ENCODE results near the gene COG4.
"Not testable (repeated sequence)": the region's sequence is repeated elsewhere in the genome, so short reads cannot be mapped to it uniquely, and the experiment has no call there.

COG4 gene

DNA sequence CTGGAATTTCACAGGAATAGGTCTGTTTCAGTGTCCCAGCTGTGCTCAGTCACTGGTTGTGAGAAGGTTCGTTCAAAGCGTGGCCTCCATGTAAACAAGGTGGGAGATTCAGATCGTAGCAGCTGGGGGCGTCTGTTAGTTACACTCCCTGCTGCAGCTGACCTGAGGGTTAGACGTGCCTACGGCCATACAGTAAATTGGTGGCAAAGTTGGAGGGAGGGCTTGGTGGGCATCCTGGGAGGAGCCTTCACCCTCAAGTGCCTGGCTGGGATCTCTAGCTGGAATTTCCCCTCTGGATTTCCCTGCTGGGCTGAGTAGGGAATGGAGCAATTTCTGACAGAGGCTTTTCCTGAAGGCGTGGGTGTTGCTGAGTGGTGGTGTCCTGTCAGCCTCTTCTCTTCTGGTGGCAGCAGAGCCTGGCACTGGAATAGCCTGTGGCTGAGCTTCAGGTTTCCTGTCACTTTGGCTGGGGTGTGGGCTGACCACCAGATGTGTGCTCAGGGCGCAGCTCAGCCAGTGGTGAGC, 62.6 kb downstream of the COG4 start:
- Mint-ChIP-seq H3K27ac (no peak overlapping the region), H3K36me3 (peaks cover 6% of the 10 kb centered on the region), H3K4me1 (peaks cover 11% of the 10 kb centered on the region), H3K4me3 (no peak overlapping the region), H3K9me3 (no peaks in the 10 kb centered on the region)
- no peak for ATAC-seq
- no peak for DNase-seq (ENCODE audit: low spot score in 2 of 2)

DNA sequence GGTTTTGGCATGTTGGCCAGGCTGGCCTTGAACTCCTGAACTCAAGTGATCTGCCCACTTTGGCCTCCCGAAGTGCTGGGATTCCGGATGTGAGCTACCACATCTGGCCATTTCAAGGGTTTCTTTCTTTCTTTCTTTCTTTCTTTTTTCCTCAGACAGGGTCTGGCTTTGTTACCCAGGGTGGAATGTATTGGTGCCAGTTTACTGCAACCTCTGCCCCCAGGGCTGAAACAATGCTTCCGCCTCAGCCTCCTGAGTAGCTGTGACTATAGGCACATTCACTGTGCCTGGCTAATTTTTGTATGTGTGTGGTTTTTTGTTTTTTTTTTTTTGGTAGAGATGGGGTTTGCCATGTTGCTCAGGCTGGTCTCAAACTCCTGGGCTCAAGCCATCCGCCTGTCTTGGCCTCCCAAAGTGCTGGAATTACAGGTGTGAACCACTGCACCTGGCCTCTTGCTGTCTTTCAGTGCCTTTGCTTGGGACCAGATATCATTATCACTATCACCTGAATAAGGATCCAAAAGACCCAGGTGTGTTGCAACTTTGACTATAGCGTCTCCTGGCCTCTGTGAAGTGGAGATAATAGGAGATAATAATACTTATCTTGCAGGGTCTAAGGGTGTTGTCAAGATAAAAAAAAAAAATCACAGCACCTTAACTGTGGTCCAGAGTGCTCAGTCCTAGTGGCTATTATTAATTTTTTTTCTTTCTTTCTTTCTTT, 65.7 kb downstream of the COG4 start:
- H3K27ac Mint-ChIP-seq: no peak overlapping the region
- H3K36me3 Mint-ChIP-seq: no peaks in the 10 kb centered on the region
- H3K4me3 Mint-ChIP-seq: no peak overlapping the region
- ATAC-seq (no peak), DNase-seq (ENCODE audit: low spot score in 2 of 2) (no peak)
- H3K9me3 Mint-ChIP-seq: no peaks in the 10 kb centered on the region
- peaks cover 18% of the 10 kb centered on the region for H3K4me1 Mint-ChIP-seq

DNA sequence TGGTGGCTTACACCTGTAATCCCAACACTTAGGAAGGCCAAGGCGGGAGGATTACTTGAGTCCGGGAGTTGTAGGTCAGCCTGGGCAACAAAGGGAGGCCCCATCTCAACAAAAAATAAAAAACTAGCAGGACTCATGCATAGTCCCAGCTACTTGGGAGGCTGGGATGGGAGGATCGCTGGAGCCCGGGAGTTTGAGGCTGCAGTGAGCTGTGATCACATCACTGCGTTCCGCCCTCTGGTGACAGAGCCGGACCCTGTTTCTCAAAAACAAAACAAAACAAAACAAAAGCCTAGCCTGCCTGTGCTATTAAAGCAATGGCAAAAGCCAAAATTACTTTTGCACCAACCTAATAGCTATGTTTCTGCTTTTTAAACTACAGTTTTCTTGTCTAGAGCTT, 67.4 kb downstream of the COG4 start:
- peaks cover 15% of the 10 kb centered on the region for H3K4me1 Mint-ChIP-seq
- H3K36me3 Mint-ChIP-seq: no peaks in the 10 kb centered on the region
- no peaks in the 10 kb centered on the region for H3K9me3 Mint-ChIP-seq
- no peak for DNase-seq (ENCODE audit: low spot score in 2 of 2)
- peak overlapping the region; percentile 81 for H3K4me3 Mint-ChIP-seq
- H3K27ac Mint-ChIP-seq: no peak overlapping the region
- no peak for ATAC-seq

DNA sequence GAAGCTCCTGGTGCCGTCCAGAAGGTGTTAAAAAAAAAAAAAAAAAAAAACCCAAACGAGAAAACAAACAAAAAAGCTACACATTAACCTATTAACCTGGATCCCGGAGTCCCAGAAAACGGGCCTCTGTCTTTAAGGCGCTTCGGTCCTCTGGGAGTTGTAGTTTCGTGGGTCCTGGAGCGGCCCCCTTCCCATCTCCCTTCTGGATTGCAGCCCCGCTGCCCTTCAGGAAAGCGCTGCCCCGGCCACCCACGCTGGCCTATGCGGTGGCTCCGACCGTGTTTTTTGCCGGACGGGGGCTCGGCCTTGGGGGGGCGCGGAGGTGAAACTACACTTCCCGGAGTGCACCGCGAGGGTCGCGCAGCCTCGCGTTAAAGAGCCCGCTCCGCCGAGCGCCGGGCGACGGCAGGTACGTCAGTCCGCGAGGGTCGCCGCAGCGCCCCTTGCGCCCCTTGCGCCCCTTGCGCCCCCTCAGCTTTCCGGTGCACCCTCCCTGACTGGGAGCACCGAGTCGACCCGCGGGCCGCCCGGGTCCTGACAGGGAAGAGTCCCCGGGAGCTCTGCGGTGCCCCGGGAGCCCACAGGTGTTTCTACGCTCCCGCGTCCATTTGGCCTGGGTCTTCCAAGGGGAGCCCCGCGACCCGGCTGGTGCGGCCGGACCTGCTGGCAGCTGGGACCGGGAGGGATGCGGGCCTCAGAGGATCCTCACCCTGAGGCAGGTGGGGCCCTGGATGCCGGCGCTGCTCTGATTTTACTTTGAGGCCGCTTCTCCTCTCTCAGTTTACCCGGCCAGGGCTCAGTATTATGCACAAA, 68.9 kb downstream of the COG4 start, which contains the start of gene FCSK:
Gene FCSK, plus strand, starts transcription at position 374 of the 813 bp plus-strand sequence. CDS start 8,596 bp downstream, outside the sequence.
- H3K4me1 Mint-ChIP-seq: peaks cover 13% of the 10 kb centered on the region
- no peaks in the 10 kb centered on the region for H3K9me3 Mint-ChIP-seq
- peak within 1 kb of the TSS; percentile 94 for H3K27ac Mint-ChIP-seq
- ATAC-seq: peak; percentile 94
- H3K36me3 Mint-ChIP-seq: no peaks in the 10 kb centered on the region
- H3K4me3 Mint-ChIP-seq: peak within 1 kb of the TSS; percentile 81
- DNase-seq (ENCODE audit: low spot score in 2 of 2): peak; percentile 68 to 91

DNA sequence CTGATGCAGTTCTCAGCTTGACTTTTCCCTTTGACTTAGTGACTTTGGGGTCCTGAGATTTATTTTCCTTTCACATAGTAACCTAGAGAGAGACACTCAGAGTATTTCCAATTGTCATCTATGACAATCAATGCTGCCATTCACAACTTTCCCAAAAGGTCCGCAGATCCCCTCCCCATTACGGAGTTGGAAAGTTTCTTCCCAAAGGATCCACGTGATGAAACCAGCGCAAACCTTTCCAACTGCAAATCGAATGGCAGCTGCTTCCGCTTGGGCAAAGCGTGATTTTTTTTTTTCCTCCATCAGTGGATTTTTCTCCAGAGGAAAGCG, 69.5 kb downstream of the COG4 start:
- Mint-ChIP-seq H3K36me3 (no peaks in the 10 kb centered on the region), H3K4me3 (peak overlapping the region; percentile 81), H3K9me3 (no peaks in the 10 kb centered on the region), H3K4me1 (peaks cover 13% of the 10 kb centered on the region), H3K27ac (peak overlapping the region; percentile 94)
- DNase-seq (ENCODE audit: low spot score in 2 of 2) (no peak), ATAC-seq (no peak)

DNA sequence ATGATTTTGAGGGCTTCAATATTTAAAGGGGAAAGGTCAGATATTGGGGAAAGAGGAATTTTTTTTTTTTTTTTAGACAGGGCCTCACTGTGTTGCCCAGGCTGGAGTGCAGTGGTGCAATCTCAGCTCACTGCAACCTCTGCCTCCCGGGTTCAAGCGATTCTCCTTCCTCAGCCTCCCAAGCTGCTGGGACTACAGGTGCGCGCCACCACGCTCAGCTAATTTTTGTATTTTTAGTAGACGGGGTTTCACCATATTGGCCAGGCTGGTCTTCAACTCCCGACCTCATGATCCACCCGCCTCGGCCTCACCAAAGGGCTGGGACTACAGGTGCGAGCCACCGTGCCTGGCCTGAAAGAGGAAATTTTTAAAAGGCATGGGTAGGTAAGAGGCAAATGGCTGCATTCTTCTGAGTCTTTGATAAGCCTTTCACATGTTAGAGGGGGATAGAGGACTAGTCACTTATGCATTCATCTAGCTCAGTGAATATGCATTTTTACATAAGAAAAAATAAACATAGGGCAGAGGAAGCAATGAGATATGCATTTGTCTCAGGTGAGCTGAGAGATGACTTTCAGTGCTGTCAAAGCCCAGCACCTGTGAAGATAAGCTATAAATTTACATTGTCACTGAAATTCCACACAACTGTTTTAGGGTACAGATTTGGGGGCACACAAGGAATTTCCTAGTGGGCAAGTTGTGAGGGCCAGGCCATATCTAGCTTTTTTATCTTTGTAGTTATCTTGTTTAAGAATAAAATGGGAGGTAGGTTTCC, 70.0 kb downstream of the COG4 start:
- Mint-ChIP-seq H3K36me3 (no peaks in the 10 kb centered on the region), H3K9me3 (no peaks in the 10 kb centered on the region), H3K27ac (peak overlapping the region; percentile 94), H3K4me3 (peak overlapping the region; percentile 81), H3K4me1 (peaks cover 13% of the 10 kb centered on the region)
- DNase-seq (ENCODE audit: low spot score in 2 of 2): no peak
- no peak for ATAC-seq

DNA sequence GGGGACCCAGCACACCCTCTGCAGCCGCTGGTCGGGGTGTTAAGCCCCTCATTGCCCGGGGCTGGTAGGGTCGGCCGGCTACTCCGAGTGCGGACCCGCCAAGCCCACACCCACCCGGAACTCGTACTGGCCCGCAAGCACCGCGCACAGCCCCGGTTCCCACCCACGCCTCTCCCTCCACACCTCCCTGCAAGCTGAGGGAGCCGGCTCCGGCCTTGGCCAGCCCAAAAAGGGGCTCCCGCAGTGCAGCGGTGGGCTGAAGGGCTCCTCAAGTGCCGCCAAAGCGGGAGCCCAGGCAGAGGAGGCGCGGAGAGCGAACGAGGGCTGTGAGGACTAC, 72.4 kb downstream of the COG4 start:
- not testable (repeated sequence) for H3K9me3 Mint-ChIP-seq; DNase-seq (ENCODE audit: low spot score in 2 of 2); H3K4me1 Mint-ChIP-seq; ATAC-seq; H3K36me3 Mint-ChIP-seq; H3K4me3 Mint-ChIP-seq; H3K27ac Mint-ChIP-seq

DNA sequence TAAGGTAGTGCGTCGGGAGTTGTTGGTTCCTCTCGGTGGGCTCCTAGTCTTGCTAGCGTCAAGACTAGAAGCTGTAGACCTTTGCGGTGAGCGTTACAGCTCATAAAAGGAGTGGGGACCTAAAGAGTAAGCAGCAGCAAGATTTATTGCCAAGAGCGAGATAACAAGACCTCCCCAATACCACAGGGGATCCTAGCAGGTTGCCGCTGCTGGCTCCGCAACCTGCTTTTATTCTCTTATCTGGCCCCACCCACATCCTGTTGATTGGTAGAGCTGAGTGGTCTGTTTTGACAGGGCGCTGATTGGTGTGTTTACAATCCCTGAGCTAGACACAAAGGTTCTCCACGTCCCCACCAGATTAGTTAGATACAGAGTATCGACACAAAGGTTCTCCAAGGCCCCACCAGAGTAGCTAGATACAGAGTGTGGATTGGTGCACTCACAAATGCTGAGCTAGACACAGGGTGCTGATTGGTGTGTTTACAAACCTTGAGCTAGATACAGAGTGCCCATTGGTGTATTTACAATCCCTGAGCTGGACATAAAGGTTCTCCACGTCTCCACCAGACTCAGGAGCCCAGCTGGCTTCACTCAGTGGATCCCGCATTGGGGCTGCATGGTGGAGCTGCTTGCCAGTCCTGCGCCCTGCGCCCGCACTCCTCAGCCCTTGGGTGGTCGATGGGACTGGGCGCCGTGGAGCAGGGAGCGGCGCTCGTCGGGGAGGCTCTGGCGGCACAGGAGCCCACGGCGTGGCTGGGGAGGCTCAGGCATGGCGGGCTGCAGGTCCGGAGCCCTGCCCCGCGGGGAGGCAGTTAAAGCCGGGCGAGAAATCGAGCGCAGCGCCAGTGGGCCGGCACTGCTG, 73.0 kb downstream of the COG4 start:
- not testable (repeated sequence) for H3K9me3 Mint-ChIP-seq; H3K4me1 Mint-ChIP-seq; ATAC-seq; H3K36me3 Mint-ChIP-seq; H3K4me3 Mint-ChIP-seq; H3K27ac Mint-ChIP-seq; DNase-seq (ENCODE audit: low spot score in 2 of 2)

DNA sequence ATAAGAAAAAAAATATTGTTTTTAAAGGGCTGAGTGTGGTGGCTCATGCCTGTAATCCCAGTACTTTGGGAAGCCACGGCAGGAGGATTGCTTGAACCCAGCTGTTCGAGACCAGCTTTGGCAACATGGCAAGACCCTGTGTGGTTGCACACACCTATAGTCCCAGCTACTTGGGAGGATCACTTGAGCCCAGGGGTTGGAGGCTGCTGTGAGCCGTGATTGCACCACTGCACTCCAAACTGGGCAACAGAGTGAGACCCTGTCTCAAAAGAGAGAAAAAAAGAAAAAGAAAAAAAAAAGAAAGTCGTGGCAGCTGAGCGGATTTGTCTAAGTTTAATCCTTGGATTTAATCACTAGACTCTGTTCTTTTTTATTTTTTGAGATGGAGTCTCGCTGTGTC, 75.3 kb downstream of the COG4 start:
- no peak overlapping the region for H3K4me3 Mint-ChIP-seq
- no peaks in the 10 kb centered on the region for H3K9me3 Mint-ChIP-seq
- H3K4me1 Mint-ChIP-seq: no peaks in the 10 kb centered on the region
- no peak for ATAC-seq
- no peak for DNase-seq (ENCODE audit: low spot score in 2 of 2)
- H3K27ac Mint-ChIP-seq: no peak overlapping the region
- no peaks in the 10 kb centered on the region for H3K36me3 Mint-ChIP-seq

DNA sequence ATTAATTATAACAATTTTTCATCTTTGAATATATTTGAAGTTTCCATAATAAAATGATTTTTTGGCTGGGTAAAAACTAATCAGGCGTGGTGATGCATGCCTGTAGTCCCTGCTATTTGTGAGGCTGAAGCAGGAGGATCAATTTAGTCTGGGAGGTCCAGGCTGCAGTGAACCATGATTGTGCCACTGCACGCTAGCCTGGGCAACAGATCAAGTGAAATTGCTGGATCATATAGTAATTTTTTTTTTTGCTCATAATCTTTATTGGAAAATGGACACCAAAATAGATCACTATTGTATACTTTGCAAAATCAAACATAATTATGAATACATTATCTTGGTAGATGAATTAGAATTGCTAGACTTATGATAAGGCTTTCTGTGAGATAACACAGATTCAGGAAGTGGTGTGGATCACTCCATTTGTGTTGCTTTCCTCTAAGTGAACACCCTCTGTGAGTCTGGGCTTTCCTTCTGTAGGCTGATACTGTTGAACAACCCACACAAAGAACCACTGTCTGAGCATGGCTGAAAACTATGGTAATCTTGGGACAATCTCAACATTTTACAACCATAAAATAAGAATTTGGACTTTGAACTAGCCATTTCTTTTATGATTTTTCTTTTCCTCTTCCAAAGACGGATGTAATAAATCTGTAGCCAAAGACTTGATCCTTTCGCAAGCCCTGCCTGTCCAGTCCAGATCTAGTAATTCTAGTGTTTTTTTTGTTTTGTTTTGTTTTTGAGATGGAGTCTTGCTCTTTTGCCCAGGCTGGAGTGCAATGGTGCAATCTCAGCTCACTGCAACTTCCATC, 78.9 kb downstream of the COG4 start:
- ATAC-seq (no peak), DNase-seq (ENCODE audit: low spot score in 2 of 2) (no peak)
- Mint-ChIP-seq H3K4me3 (no peak overlapping the region), H3K36me3 (no peaks in the 10 kb centered on the region), H3K4me1 (peaks cover 1% of the 10 kb centered on the region), H3K9me3 (no peaks in the 10 kb centered on the region), H3K27ac (no peak overlapping the region)

DNA sequence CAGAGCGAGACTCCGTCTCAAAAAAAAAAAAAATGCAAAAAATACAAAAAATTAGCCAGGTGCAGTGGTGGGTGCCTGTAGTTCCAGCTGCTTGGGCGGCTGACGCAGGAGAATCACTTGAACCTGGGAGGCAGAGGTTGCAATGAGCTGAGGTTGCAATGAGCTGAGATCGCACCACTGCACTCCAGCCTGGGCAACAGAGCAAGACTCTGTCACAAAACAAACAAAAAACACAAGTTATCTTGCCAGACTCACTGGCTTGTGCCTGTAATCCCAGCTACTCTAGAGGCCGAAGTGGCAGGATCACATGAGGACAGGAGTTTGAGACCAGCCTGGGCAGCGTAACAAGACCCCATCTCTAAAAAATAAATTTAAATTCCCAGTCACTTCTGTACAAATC, 81.0 kb downstream of the COG4 start:
- DNase-seq (ENCODE audit: low spot score in 2 of 2): no peak
- Mint-ChIP-seq H3K9me3 (no peaks in the 10 kb centered on the region), H3K27ac (no peak overlapping the region)

DNA sequence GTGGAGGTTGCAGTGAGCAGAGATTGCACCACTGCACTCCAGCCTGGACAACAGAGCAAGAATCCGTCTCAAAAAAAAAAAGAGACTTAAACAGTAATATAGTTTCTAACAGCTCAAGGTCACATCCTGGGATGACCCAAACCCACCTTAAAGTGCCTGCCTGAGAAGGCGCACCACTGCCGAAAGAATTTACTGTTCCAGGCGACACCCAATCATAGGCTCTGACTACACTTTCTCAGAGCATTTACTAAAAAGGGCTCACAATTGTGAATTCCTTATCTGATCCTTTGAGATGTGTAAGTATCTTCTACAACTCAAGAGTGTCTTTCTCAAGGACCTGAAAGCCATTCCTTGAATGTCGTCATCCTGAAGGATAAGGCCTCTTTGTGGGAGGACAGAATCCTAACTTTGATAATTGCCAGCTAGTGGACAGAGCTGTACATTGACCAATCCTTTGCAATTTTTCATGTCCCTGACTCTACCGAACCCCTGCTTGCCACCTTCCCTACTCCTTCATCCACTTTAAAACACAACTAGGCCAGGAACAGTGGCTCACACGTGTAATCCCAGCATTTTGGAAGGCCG, 81.9 kb downstream of the COG4 start:
- no peak for DNase-seq (ENCODE audit: low spot score in 2 of 2)
- Mint-ChIP-seq H3K4me3 (no peak overlapping the region), H3K9me3 (no peaks in the 10 kb centered on the region), H3K36me3 (peaks cover 10% of the 10 kb centered on the region), H3K4me1 (peaks cover 26% of the 10 kb centered on the region), H3K27ac (no peak overlapping the region)
- no peak for ATAC-seq

More for the DNA sequence above, 81.0 kb downstream of the COG4 start:
- H3K36me3 Mint-ChIP-seq: peaks cover 10% of the 10 kb centered on the region
- no peak overlapping the region for H3K4me3 Mint-ChIP-seq
- no peak for ATAC-seq
- peaks cover 17% of the 10 kb centered on the region for H3K4me1 Mint-ChIP-seq

DNA sequence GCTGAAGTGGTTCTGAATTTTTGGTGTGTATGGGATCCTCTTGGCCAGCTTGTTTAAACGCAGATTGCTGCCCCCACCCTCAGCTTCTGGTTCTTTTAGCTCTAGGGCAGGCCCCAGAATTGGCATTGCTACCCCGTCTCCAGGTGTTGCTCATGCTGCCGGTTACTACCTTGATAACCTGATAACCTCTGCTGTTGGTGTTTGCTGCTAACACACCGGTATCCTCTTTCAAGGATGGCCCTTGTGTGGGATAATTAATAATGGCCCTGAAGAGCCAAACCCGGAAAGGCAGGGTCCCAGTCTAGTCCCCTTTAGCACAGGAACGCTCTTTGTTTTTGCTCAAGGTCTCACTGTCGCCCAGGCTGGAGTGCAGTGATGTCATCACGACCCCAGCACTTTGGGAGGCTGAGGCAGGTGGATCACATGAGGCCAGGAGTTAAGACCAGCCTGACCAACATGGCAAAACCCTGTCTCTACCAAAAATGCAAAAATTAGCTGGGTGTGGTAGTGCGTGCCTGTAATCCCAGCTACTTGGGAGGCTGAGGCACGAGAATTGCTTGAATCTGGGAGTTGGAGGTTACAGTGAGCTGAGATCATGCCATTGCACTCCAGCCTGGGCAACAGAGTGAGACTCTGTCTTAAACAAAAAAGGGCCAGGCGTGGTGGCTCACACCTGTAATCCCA, 83.2 kb downstream of the COG4 start:
- Mint-ChIP-seq H3K36me3 (peaks cover 10% of the 10 kb centered on the region), H3K4me3 (peak overlapping the region; percentile 100), H3K4me1 (peaks cover 28% of the 10 kb centered on the region), H3K27ac (peak overlapping the region; percentile 82), H3K9me3 (no peaks in the 10 kb centered on the region)
- no peak for DNase-seq (ENCODE audit: low spot score in 2 of 2)
- no peak for ATAC-seq

Measured in stimulated activated effector memory CD8-positive, alpha-beta T cell treated with anti-CD3 and anti-CD28 coated beads, Interleukin-12 subunit alpha, Interleukin-12 subunit beta, amount 100 ng/mL, for 72 hours (primary cell).